Measurements from ENCODE around the gene DGKG. TPM values are rescaled to one million over a fixed set of nuclear protein-coding genes. Genes with fewer than 3 reads are reported as not detected.
A peak's percentile ranks its signal among the peaks of the same experiment; 100 is the strongest.

DGKG gene
- polyA plus RNA-seq, 3 donors = 4.2 to 9.2 (median 4.3) TPM

- peaks cover 25 to 46% (median 37%) of the 10 kb centered on the region in 3 donors for H3K27me3 Mint-ChIP-seq (ENCODE audit: low read depth in 3 of 3)
- intact Hi-C loops (cut with micrococcal nuclease) = loop anchor here in 1 of 2 donors (10.0 kb wide), 1 partner anchor 244 kb away; no protein-coding TSS in a partner anchor
- H3K4me3 Mint-ChIP-seq = no peak overlapping the region
- Histone ChIP-seq H3K4me2 (replicated peaks; ENCODE audit: extremely low read depth, low read length, poor library complexity, severe bottlenecking) (no peak overlapping the region), H3K4me1 (ENCODE audit: control insufficient read depth in 1 of 2, insufficient read depth in 2 of 2, low read length in 2 of 2) (peaks cover 29 to 30% of the 10 kb centered on the region in 2 donors), H3K9ac (ENCODE audit: insufficient read depth, low read length, poor library complexity, severe bottlenecking) (no peak overlapping the region), H3K27me3 (ENCODE audit: control insufficient read depth in 2 of 2, insufficient read depth in 2 of 2, low read length in 2 of 2) (peaks cover 13 to 39% of the 10 kb centered on the region in 2 donors), H3K9me3 (replicated peaks in 1 of 2; ENCODE audit: control insufficient read depth in 1 of 2, insufficient read depth in 1 of 2, low read length in 2 of 2) (no peaks in the 10 kb centered on the region), H3K4me3 (replicated peaks in 1 of 3; ENCODE audit: low read depth in 2 of 3, low read length in 3 of 3) (no peak overlapping the region), H2AFZ (ENCODE audit: insufficient read depth, low read depth, low read length, poor library complexity, severe bottlenecking) (no peak overlapping the region), H3K27ac (ENCODE audit: low read depth in 1 of 2, low read length in 2 of 2) (no peak overlapping the region), H3K79me2 (ENCODE audit: insufficient read depth, low read length) (no peaks in the 10 kb centered on the region), H3K36me3 (replicated peaks in 1 of 2; ENCODE audit: control insufficient read depth in 1 of 2, insufficient read depth in 2 of 2, low read length in 2 of 2) (no peaks in the 10 kb centered on the region), H4K20me1 (ENCODE audit: insufficient read depth, low read length) (no peaks in the 10 kb centered on the region)
- H3K9me3 Mint-ChIP-seq = peaks cover 0 to 3% (median 0%) of the 10 kb centered on the region in 7 donors
- no peak for TF ChIP-seq CTCF (IDR thresholded peaks at IDR 0.05)
- no peak overlapping the region for H3K27ac Mint-ChIP-seq
- no CpG with 5 or more reads among the region's 3 CpGs for WGBS (ENCODE audit: insufficient coverage)
- no peak for DNase-seq
- peaks cover 30% of the 10 kb centered on the region for H3K4me1 Mint-ChIP-seq
- H3K36me3 Mint-ChIP-seq = peaks cover 0 to 1% of the 10 kb centered on the region in 2 donors
These were observed 261.6 kb downstream of the DGKG start for GRCh38 chr3:186100398-186100797.

GRCh38 chr3:186099178-186099577 lies 262.9 kb downstream of the DGKG start:
- peaks cover 40 to 41% of the 10 kb centered on the region in 2 donors for H3K4me1 ChIP-seq (ENCODE audit: control insufficient read depth in 1 of 2, insufficient read depth in 2 of 2, low read length in 2 of 2)
- WGBS (ENCODE audit: insufficient coverage) = 90% methylated on average over 3 of the region's 5 CpGs
- no peak overlapping the region for H2AFZ ChIP-seq (ENCODE audit: insufficient read depth, low read depth, low read length, poor library complexity, severe bottlenecking)
- H3K4me3 ChIP-seq (replicated peaks in 1 of 3; ENCODE audit: low read depth in 2 of 3, low read length in 3 of 3) = no peak overlapping the region
- peaks cover 25 to 45% (median 33%) of the 10 kb centered on the region in 3 donors for H3K27me3 Mint-ChIP-seq (ENCODE audit: low read depth in 3 of 3)
- H3K36me3 Mint-ChIP-seq = peaks cover 0 to 1% of the 10 kb centered on the region in 2 donors
- no peak for TF ChIP-seq CTCF (IDR thresholded peaks at IDR 0.05)
- intact Hi-C loops (cut with micrococcal nuclease) = no loop called here
- peak overlapping the region in 1 of 2 donors; percentile 11 for H3K4me3 Mint-ChIP-seq
- H3K4me1 Mint-ChIP-seq = peaks cover 40% of the 10 kb centered on the region
- H3K27ac Mint-ChIP-seq = no peak overlapping the region
- H3K4me2 ChIP-seq (replicated peaks; ENCODE audit: extremely low read depth, low read length, poor library complexity, severe bottlenecking) = no peak overlapping the region
- H3K79me2 ChIP-seq (ENCODE audit: insufficient read depth, low read length) = no peaks in the 10 kb centered on the region
- peaks cover 10 to 33% of the 10 kb centered on the region in 2 donors for H3K27me3 ChIP-seq (ENCODE audit: control insufficient read depth in 2 of 2, insufficient read depth in 2 of 2, low read length in 2 of 2)
- peaks cover 0 to 3% (median 0%) of the 10 kb centered on the region in 7 donors for H3K9me3 Mint-ChIP-seq
- DNase-seq = no peak
- no peak overlapping the region for H3K27ac ChIP-seq (ENCODE audit: low read depth in 1 of 2, low read length in 2 of 2)
- H4K20me1 ChIP-seq (ENCODE audit: insufficient read depth, low read length) = no peaks in the 10 kb centered on the region
- H3K9ac ChIP-seq (ENCODE audit: insufficient read depth, low read length, poor library complexity, severe bottlenecking) = no peak overlapping the region
- H3K36me3 ChIP-seq (replicated peaks in 1 of 2; ENCODE audit: control insufficient read depth in 1 of 2, insufficient read depth in 2 of 2, low read length in 2 of 2) = no peaks in the 10 kb centered on the region
- no peaks in the 10 kb centered on the region for H3K9me3 ChIP-seq (replicated peaks in 1 of 2; ENCODE audit: control insufficient read depth in 1 of 2, insufficient read depth in 1 of 2, low read length in 2 of 2)
